Measurements from ENCODE around the gene GSE1. TPM values are rescaled to one million over a fixed set of nuclear protein-coding genes. Genes with fewer than 3 reads are reported as not detected.

Gene GSE1
- total and polyA plus RNA-seq, 2 experiments from 2014 or later: 27.9 to 43.5 TPM

- Histone ChIP-seq H3K9me2 (replicated peaks; ENCODE audit: insufficient read depth) (no peaks in the 10 kb centered on the region), H3K79me2 (peaks cover 98% of the 10 kb centered on the region), H3K4me1 (ENCODE audit: insufficient read depth) (peaks cover 30% of the 10 kb centered on the region), H3K4me3 (no peak overlapping the region), H3K36me3 (replicated peaks; ENCODE audit: insufficient read depth, low read depth) (no peaks in the 10 kb centered on the region), H3K9me3 (ENCODE audit: low read depth) (no peaks in the 10 kb centered on the region), H4K20me1 (ENCODE audit: insufficient read depth, poor library complexity, severe bottlenecking) (peaks cover 98% of the 10 kb centered on the region), H2AFZ (no peak overlapping the region), H3K27me3 (no peaks in the 10 kb centered on the region), H3K27ac (no peak overlapping the region), H3K4me2 (no peak overlapping the region)
- WGBS (ENCODE audit: low lambda C conversion rate, missing lambda C conversion rate): 81% methylated on average over 24 of the region's 27 CpGs
- no peak for TF ChIP-seq EZH2 (IDR thresholded peaks at IDR 0.05; ENCODE audit: borderline replicate concordance)
- TF ChIP-seq EZH2phosphoT487 (IDR thresholded peaks at IDR 0.05; ENCODE audit: low read depth, severe bottlenecking, unreplicated experiment): no peak
- TF ChIP-seq, protein P1, sequence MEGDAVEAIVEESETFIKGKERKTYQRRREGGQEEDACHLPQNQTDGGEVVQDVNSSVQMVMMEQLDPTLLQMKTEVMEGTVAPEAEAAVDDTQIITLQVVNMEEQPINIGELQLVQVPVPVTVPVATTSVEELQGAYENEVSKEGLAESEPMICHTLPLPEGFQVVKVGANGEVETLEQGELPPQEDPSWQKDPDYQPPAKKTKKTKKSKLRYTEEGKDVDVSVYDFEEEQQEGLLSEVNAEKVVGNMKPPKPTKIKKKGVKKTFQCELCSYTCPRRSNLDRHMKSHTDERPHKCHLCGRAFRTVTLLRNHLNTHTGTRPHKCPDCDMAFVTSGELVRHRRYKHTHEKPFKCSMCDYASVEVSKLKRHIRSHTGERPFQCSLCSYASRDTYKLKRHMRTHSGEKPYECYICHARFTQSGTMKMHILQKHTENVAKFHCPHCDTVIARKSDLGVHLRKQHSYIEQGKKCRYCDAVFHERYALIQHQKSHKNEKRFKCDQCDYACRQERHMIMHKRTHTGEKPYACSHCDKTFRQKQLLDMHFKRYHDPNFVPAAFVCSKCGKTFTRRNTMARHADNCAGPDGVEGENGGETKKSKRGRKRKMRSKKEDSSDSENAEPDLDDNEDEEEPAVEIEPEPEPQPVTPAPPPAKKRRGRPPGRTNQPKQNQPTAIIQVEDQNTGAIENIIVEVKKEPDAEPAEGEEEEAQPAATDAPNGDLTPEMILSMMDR (IDR thresholded peaks at IDR 0.05; ENCODE audit: poor library complexity): no peak
- no peak for DNase-seq (ENCODE audit: low spot score)
These were observed 11.9 kb downstream of the GSE1 start for GRCh38 chr16:85625053-85625452.

GRCh38 chr16:85625485-85626117, 12.5 kb downstream of the GSE1 start:
- Histone ChIP-seq H3K4me1 (ENCODE audit: insufficient read depth) (peaks cover 30% of the 10 kb centered on the region), H3K36me3 (replicated peaks; ENCODE audit: insufficient read depth, low read depth) (no peaks in the 10 kb centered on the region), H3K27ac (no peak overlapping the region), H3K9me3 (ENCODE audit: low read depth) (no peaks in the 10 kb centered on the region), H3K4me2 (peak overlapping the region; percentile 65), H3K79me2 (peaks cover 98% of the 10 kb centered on the region), H3K4me3 (no peak overlapping the region), H4K20me1 (ENCODE audit: insufficient read depth, poor library complexity, severe bottlenecking) (peaks cover 98% of the 10 kb centered on the region), H3K9me2 (replicated peaks; ENCODE audit: insufficient read depth) (no peaks in the 10 kb centered on the region), H2AFZ (no peak overlapping the region), H3K27me3 (no peaks in the 10 kb centered on the region)
- no peak for DNase-seq (ENCODE audit: low spot score)
- TF ChIP-seq EZH2phosphoT487 (IDR thresholded peaks at IDR 0.05; ENCODE audit: low read depth, severe bottlenecking, unreplicated experiment): no peak
- TF ChIP-seq EZH2 (IDR thresholded peaks at IDR 0.05; ENCODE audit: borderline replicate concordance): no peak
- TF ChIP-seq, protein P1 (IDR thresholded peaks at IDR 0.05; ENCODE audit: poor library complexity): no peak
- WGBS (ENCODE audit: low lambda C conversion rate, missing lambda C conversion rate): 89% methylated on average over 17 of the region's 18 CpGs

DNA sequence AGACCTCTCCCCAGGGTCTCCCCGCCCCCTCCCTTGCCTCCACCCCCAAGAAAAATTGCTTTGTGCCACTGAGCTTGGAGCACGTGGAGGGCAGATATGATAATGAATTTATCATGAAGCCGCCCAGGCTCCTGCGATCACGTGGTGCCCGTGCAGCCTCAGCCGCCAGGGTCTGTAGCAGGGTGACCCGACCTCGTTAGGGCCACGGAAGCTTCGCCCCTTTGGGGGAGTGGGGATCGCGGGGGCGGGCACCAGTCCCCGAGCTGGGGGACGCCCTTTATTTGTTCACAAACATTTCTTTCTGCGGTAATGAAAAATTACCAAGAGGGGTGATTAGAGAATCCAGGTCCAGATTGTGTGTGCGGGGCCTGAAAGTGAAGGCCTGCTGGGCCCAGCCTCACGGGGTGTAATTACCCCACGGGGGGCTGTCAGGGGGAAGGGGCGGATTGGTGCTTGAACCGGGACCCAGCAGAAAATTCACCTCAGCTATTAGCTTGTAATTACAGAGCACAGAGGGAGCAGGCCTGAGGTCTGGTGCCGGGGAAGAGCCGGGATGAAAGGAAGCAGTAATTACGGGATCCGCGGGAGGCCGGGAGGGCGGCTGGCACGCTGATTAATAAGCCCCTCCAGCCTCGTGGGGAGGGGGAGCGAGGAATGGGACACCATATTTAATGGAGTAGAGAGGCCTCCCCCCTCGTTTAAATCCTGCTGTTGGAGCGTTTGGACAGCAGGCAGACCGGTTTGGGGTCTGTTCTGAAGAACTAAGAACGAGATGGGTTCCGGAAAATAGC, 13.3 kb downstream of the GSE1 start:
- H3K4me1 ChIP-seq (ENCODE audit: insufficient read depth): peaks cover 29% of the 10 kb centered on the region
- peak overlapping the region; percentile 19 for H3K27ac ChIP-seq
- TF ChIP-seq, protein P1 (IDR thresholded peaks at IDR 0.05; ENCODE audit: poor library complexity): no peak
- TF ChIP-seq EZH2phosphoT487 (IDR thresholded peaks at IDR 0.05; ENCODE audit: low read depth, severe bottlenecking, unreplicated experiment) (no peak), EZH2 (IDR thresholded peaks at IDR 0.05; ENCODE audit: borderline replicate concordance) (no peak)
- H3K36me3 ChIP-seq (replicated peaks; ENCODE audit: insufficient read depth, low read depth): no peaks in the 10 kb centered on the region
- H2AFZ ChIP-seq: no peak overlapping the region
- 30% methylated on average over 35 of the region's 37 CpGs for WGBS (ENCODE audit: low lambda C conversion rate, missing lambda C conversion rate)
- no peaks in the 10 kb centered on the region for H3K27me3 ChIP-seq
- peaks cover 98% of the 10 kb centered on the region for H3K79me2 ChIP-seq
- no peaks in the 10 kb centered on the region for H3K9me2 ChIP-seq (replicated peaks; ENCODE audit: insufficient read depth)
- H4K20me1 ChIP-seq (ENCODE audit: insufficient read depth, poor library complexity, severe bottlenecking): peaks cover 98% of the 10 kb centered on the region
- DNase-seq (ENCODE audit: low spot score): no peak
- H3K4me2 ChIP-seq: peak overlapping the region; percentile 65
- H3K9me3 ChIP-seq (ENCODE audit: low read depth): no peaks in the 10 kb centered on the region
- no peak overlapping the region for H3K4me3 ChIP-seq
